GM12891 (cell line): ENCODE data around the gene IGSF6.
"Not testable (repeated sequence)": the region's sequence is repeated elsewhere in the genome, so short reads cannot be mapped to it uniquely, and the experiment has no call there.

Source experiments
- PAX5 ChIP-seq: IDR thresholded peaks from 2 replicates; pipeline ENCODE4 v1.6.1; 2011; ENCODE audit warnings: low read length, moderate library complexity, mild to moderate bottlenecking; ENCODE audit not compliant: insufficient read depth, severe bottlenecking
- POLR2A ChIP-seq: IDR thresholded peaks from 2 replicates; pipeline ENCODE4 v1.6.1; 2011; ENCODE audit warnings: low read depth, low read length, control low read depth
- POLR2AphosphoS5 ChIP-seq: IDR thresholded peaks from 2 replicates; pipeline ENCODE4 v1.6.1; 2011; ENCODE audit warnings: low read depth, low read length, control low read depth
- POU2F2 ChIP-seq: IDR thresholded peaks from 2 replicates; pipeline ENCODE4 v1.6.1; 2011; ENCODE audit warnings: low read depth, mild to moderate bottlenecking, control low read depth, low read length, moderate library complexity
- TAF1 ChIP-seq: IDR thresholded peaks from 2 replicates; pipeline ENCODE4 v1.6.1; 2011; ENCODE audit warnings: low read depth, low read length, control low read depth

DNA sequence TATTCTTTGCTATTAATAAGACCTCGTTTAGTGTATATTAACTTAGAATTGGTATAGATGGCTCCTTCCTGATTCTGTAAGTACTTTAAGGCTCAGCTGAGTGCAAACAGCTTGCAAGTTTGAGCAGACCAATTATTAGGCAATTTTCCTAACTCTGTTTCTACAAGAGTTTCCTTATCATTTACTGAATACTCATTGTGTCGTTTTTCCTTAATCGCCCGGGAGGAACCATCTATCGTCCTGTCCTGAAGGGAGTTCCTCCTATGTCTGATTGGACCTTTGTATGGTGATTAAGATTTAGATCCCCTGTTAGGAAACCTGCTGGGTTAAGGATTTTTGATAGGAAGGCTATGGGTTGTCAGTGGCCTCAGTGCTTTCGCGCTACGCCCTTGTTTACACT lies 21.0 kb downstream of the IGSF6 start:
- TF ChIP-seq TAF1, POLR2AphosphoS5, POU2F2, POLR2A, PAX5: not testable (repeated sequence)
